K562 (cell line): ENCODE results near the gene HAX1. TPM values are rescaled to one million over a fixed set of nuclear protein-coding genes. Genes with fewer than 3 reads are reported as not detected.

Experiments
- CBFA2T2 ChIP-seq: fragments of 450-650 bp; conservative IDR thresholded peaks from 2 replicates; pipeline ENCODE4 v1.6.1; 2017; ENCODE audit warnings: mild to moderate bottlenecking
- CTBP1 ChIP-seq: fragments of 450-650 bp; IDR thresholded peaks from 2 replicates; pipeline ENCODE4 v1.6.1; 2016; ENCODE audit warnings: borderline replicate concordance
- DACH1 ChIP-seq: fragments of 450-650 bp; IDR thresholded peaks from 2 replicates; pipeline ENCODE4 v1.6.1; 2018; ENCODE audit not compliant: partially characterized antibody
- HIVEP1 ChIP-seq: fragments of 250-450 bp; sonication (Bioruptor Pico); IDR thresholded peaks from 2 replicates; pipeline ENCODE4 v1.4.0; 2020; ENCODE audit warnings: mild to moderate bottlenecking
- KLF10 ChIP-seq: fragments of 250-450 bp; sonication (Bioruptor Pico); IDR thresholded peaks from 2 replicates; pipeline ENCODE4 v1.6.1; 2021; ENCODE audit warnings: matching md5 sums
- MAFK ChIP-seq: IDR thresholded peaks from 2 replicates; pipeline ENCODE4 v1.6.1; 2011; ENCODE audit warnings: low read length, improper control_type of control experiment
- MTA2 ChIP-seq: fragments of 450-650 bp; IDR thresholded peaks from 2 replicates; pipeline ENCODE4 v1.6.1; 2016; ENCODE audit warnings: low read depth
- SMARCC2 ChIP-seq: fragments of 450-650 bp; IDR thresholded peaks from 2 replicates; pipeline ENCODE4 v1.6.1; 2017; ENCODE audit warnings: antibody characterized with exemption, moderate library complexity, mild to moderate bottlenecking, low read depth
- ZBTB8A ChIP-seq: fragments of 450-650 bp; IDR thresholded peaks from 2 replicates; pipeline ENCODE4 v1.6.1; 2018; ENCODE audit warnings: mild to moderate bottlenecking, moderate library complexity; ENCODE audit not compliant: partially characterized antibody
- ZFPM2 ChIP-seq: fragments of 250-450 bp; sonication (Bioruptor Pico); IDR thresholded peaks from 2 replicates; pipeline ENCODE4 v1.5.1; 2022; ENCODE audit warnings: mild to moderate bottlenecking
- ZFX ChIP-seq: sonication (generic); formaldehyde crosslinking; IDR thresholded peaks from 2 replicates; pipeline ENCODE4 v1.8.0; 2022; ENCODE audit warnings: mild to moderate bottlenecking, missing genetic modification reagents, moderate library complexity
- polyA plus RNA-seq, 8 experiments: library from polyadenylated mRNA; depleted of rRNA in 4 of 8; stranded (reverse) in 5 of 8; unstranded in 3 of 8; fragments of >200 nt; fragmentation: Nextera tagmentation in 2 of 8; fragmentation: Illumina TruSeq in 1 of 8; extraction: Ambion mirVana in 2 of 8; extraction: Trizol in 1 of 8; gene quantifications; 2 replicates each; pipeline versions ENCODE4 v1.2.1 to v1.2.3, GENCODE V29; 2011 to 2014; ENCODE audit warnings: inconsistent platforms in 1 of 8, missing spikeins in 1 of 8
- total RNA-seq, 7 experiments: library from RNA; depleted of rRNA in 6 of 7; stranded (reverse); fragments of >200 nt in 6 of 7; fragmentation: Illumina TruSeq in 2 of 7; extraction: Trizol in 2 of 7; gene quantifications; 2 replicates each; pipeline versions ENCODE4 v1.2.1 to v1.2.3, GENCODE V29; 2011 to 2021; ENCODE audit warnings: low replicate concordance in 1 of 7
- TF ChIP-seq, protein P1 (sequence below): fragments of 200-600 bp; sonication (generic); IDR thresholded peaks from one replicate; pipeline ENCODE4 v1.6.1; 2012; ENCODE audit warnings: mild to moderate bottlenecking, low read depth, low read length, inconsistent platforms
- TF ChIP-seq, protein P2 (sequence below): IDR thresholded peaks from 2 replicates; pipeline ENCODE4 v1.6.1; 2012; ENCODE audit warnings: low read depth, low read length, improper control_type of control experiment, borderline replicate concordance
- TF ChIP-seq, protein P3 (sequence below), 2 experiments: fragments of 450-650 bp; conservative IDR thresholded peaks; 2 replicates each; pipeline ENCODE4 v1.6.1; 2017; ENCODE audit warnings: mild to moderate bottlenecking in 2 of 2, moderate library complexity in 2 of 2

HAX1 gene
- total and polyA plus RNA-seq, 9 of the 15 experiments (the other 6 are each of a cell fraction or from before 2014, with no cell fraction given), result 143 to 492 (median 234) TPM

DNA sequence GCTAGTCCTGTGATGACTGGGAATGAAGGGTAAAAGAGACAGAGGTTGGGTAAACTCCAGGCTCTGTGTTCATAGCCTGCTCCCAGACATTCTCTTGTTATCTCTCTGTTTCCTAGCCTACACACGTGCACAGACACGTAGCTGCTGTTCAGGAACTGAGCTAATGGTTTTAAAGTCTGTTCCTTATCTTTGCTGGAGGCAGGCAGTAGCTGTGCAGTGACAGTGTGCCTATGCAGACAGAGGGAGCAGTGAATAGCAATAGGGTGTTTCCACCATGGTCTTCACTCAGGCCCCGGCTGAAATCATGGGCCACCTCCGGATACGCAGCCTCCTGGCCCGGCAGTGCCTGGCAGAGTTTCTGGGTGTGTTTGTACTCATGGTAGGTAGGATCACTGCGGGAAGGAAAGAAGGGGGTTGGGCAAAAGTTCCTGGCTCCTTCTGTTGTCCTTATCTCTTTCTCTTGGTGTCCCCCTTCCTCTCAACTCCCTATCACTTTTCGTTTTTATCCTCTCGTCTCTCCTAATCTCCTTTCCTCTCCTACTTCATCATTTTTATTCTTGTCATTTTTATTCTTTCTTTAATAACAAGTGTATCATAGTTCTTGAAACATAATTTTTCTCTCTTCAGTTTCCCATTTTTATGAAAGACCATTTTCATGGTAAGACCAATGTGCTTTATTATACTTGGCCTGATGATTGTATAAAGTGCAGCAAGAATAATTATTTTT is 48.6 kb downstream of the HAX1 start, which contains the start of gene AQP10 (continued):
- TF ChIP-seq, protein P1, sequence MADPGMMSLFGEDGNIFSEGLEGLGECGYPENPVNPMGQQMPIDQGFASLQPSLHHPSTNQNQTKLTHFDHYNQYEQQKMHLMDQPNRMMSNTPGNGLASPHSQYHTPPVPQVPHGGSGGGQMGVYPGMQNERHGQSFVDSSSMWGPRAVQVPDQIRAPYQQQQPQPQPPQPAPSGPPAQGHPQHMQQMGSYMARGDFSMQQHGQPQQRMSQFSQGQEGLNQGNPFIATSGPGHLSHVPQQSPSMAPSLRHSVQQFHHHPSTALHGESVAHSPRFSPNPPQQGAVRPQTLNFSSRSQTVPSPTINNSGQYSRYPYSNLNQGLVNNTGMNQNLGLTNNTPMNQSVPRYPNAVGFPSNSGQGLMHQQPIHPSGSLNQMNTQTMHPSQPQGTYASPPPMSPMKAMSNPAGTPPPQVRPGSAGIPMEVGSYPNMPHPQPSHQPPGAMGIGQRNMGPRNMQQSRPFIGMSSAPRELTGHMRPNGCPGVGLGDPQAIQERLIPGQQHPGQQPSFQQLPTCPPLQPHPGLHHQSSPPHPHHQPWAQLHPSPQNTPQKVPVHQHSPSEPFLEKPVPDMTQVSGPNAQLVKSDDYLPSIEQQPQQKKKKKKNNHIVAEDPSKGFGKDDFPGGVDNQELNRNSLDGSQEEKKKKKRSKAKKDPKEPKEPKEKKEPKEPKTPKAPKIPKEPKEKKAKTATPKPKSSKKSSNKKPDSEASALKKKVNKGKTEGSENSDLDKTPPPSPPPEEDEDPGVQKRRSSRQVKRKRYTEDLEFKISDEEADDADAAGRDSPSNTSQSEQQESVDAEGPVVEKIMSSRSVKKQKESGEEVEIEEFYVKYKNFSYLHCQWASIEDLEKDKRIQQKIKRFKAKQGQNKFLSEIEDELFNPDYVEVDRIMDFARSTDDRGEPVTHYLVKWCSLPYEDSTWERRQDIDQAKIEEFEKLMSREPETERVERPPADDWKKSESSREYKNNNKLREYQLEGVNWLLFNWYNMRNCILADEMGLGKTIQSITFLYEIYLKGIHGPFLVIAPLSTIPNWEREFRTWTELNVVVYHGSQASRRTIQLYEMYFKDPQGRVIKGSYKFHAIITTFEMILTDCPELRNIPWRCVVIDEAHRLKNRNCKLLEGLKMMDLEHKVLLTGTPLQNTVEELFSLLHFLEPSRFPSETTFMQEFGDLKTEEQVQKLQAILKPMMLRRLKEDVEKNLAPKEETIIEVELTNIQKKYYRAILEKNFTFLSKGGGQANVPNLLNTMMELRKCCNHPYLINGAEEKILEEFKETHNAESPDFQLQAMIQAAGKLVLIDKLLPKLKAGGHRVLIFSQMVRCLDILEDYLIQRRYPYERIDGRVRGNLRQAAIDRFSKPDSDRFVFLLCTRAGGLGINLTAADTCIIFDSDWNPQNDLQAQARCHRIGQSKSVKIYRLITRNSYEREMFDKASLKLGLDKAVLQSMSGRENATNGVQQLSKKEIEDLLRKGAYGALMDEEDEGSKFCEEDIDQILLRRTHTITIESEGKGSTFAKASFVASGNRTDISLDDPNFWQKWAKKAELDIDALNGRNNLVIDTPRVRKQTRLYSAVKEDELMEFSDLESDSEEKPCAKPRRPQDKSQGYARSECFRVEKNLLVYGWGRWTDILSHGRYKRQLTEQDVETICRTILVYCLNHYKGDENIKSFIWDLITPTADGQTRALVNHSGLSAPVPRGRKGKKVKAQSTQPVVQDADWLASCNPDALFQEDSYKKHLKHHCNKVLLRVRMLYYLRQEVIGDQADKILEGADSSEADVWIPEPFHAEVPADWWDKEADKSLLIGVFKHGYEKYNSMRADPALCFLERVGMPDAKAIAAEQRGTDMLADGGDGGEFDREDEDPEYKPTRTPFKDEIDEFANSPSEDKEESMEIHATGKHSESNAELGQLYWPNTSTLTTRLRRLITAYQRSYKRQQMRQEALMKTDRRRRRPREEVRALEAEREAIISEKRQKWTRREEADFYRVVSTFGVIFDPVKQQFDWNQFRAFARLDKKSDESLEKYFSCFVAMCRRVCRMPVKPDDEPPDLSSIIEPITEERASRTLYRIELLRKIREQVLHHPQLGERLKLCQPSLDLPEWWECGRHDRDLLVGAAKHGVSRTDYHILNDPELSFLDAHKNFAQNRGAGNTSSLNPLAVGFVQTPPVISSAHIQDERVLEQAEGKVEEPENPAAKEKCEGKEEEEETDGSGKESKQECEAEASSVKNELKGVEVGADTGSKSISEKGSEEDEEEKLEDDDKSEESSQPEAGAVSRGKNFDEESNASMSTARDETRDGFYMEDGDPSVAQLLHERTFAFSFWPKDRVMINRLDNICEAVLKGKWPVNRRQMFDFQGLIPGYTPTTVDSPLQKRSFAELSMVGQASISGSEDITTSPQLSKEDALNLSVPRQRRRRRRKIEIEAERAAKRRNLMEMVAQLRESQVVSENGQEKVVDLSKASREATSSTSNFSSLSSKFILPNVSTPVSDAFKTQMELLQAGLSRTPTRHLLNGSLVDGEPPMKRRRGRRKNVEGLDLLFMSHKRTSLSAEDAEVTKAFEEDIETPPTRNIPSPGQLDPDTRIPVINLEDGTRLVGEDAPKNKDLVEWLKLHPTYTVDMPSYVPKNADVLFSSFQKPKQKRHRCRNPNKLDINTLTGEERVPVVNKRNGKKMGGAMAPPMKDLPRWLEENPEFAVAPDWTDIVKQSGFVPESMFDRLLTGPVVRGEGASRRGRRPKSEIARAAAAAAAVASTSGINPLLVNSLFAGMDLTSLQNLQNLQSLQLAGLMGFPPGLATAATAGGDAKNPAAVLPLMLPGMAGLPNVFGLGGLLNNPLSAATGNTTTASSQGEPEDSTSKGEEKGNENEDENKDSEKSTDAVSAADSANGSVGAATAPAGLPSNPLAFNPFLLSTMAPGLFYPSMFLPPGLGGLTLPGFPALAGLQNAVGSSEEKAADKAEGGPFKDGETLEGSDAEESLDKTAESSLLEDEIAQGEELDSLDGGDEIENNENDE, result no peak
- TF ChIP-seq MAFK (0 out of 2 replicates have a peak, but pooled peaks have one; percentile 12), MTA2 (peak; percentile 42), ZFX (CRISPR knock-in tag) (peak; percentile 70), CBFA2T2 (peak; percentile 81), DACH1 (peak; percentile 60), SMARCC2 (0 out of 2 replicates have a peak, but pooled peaks have one; percentile 50), ZBTB8A (no peak), HIVEP1 (CRISPR knock-in tag) (no peak), CTBP1 (peak; percentile 88), ZFPM2 (CRISPR knock-in tag) (no peak), KLF10 (CRISPR knock-in tag) (no peak)
- TF ChIP-seq, protein P2, sequence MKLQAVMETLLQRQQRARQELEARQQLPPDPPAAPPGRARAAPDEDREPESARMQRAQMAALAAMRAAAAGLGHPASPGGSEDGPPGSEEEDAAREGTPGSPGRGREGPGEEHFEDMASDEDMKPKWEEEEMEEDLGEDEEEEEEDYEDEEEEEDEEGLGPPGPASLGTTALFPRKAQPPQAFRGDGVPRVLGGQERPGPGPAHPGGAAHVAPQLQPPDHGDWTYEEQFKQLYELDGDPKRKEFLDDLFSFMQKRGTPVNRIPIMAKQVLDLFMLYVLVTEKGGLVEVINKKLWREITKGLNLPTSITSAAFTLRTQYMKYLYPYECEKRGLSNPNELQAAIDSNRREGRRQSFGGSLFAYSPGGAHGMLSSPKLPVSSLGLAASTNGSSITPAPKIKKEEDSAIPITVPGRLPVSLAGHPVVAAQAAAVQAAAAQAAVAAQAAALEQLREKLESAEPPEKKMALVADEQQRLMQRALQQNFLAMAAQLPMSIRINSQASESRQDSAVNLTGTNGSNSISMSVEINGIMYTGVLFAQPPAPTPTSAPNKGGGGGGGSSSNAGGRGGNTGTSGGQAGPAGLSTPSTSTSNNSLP, result no peak
- TF ChIP-seq, protein P3, sequence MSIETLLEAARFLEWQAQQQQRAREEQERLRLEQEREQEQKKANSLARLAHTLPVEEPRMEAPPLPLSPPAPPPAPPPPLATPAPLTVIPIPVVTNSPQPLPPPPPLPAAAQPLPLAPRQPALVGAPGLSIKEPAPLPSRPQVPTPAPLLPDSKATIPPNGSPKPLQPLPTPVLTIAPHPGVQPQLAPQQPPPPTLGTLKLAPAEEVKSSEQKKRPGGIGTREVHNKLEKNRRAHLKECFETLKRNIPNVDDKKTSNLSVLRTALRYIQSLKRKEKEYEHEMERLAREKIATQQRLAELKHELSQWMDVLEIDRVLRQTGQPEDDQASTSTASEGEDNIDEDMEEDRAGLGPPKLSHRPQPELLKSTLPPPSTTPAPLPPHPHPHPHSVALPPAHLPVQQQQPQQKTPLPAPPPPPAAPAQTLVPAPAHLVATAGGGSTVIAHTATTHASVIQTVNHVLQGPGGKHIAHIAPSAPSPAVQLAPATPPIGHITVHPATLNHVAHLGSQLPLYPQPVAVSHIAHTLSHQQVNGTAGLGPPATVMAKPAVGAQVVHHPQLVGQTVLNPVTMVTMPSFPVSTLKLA (conservative IDR thresholded peaks at IDR 0.05), result peak; percentile 92 to 95
